HCT116 (cell line): ENCODE data around the gene NF1.

Experiments used
- ATF3 ChIP-seq: IDR thresholded peaks from 2 replicates; pipeline ENCODE4 v1.6.1; 2012
- CTCF ChIP-seq, 3 experiments: fragments of 200-600 bp in 1 of 3; sonication (generic) in 1 of 3; IDR thresholded peaks in 2 of 3; conservative IDR thresholded peaks in 1 of 3; 2 replicates each; pipeline ENCODE4 v1.5.1; 2012 to 2017; ENCODE audit warnings: low read depth in 2 of 3, low read length in 2 of 3, antibody characterized with exemption in 1 of 3, borderline replicate concordance in 1 of 3, control low read depth in 1 of 3, mild to moderate bottlenecking in 1 of 3, mixed read lengths in 1 of 3, mixed run types in 1 of 3, moderate library complexity in 1 of 3; ENCODE audit not compliant: insufficient read depth in 1 of 3
- ELF1 ChIP-seq: IDR thresholded peaks from 2 replicates; pipeline ENCODE4 v1.6.1; 2012; ENCODE audit warnings: low read depth, borderline replicate concordance
- EZH2 ChIP-seq: fragments of 200-600 bp; sonication (generic); IDR thresholded peaks from 2 replicates; pipeline ENCODE4 v1.6.1; 2017; ENCODE audit warnings: antibody characterized with exemption, mixed run types
- POLR2A ChIP-seq: IDR thresholded peaks from 2 replicates; pipeline ENCODE4 v1.7.0; 2011; ENCODE audit warnings: borderline replicate concordance; ENCODE audit not compliant: insufficient read depth, insufficient read length; ENCODE audit errors: extremely low read depth
- POLR2AphosphoS5 ChIP-seq: IDR thresholded peaks from 2 replicates; pipeline ENCODE4 v1.6.1; 2011; ENCODE audit warnings: mild to moderate bottlenecking, low read depth, low read length, moderate library complexity

DNA sequence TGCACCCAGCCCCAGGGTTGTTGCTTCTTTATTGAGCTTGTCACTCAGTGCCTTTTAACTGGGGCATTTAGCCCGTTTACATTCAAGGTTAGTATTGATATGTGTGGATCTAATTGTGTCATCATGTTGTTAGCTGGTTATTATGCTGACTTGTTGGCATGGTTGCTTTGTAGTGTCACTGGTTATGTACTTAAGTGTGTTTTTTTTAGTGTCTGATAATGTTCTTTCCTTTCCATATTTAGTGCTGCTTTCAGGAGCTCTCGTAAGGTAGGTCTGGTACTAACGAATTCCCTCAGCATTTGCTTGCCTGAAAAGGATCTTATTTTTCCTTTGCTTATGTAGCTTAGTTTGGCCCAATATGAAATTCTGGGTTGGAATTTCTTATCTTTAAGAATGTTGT is 33.5 kb downstream of the NF1 start:
- TF ChIP-seq POLR2A (no peak), ELF1 (no peak), CTCF (IDR thresholded peaks at IDR 0.05 in 2 of 3, conservative IDR thresholded peaks at IDR 0.05 in 1 of 3; ENCODE audit: borderline replicate concordance in 1 of 3, insufficient read depth in 1 of 3, low read depth in 2 of 3, low read length in 2 of 3) (no peak), EZH2 (no peak), POLR2AphosphoS5 (no peak), ATF3 (no peak)
